H1 (cell line): ENCODE results near the gene SMIM20. TPM values are rescaled to one million over a fixed set of nuclear protein-coding genes. Genes with fewer than 3 reads are reported as not detected.

Source experiments
- CTCF ChIA-PET: fragments of 300-600 bp; sonication (Branson Sonifier 250); formaldehyde crosslinking; loops from one replicate; lab custom pipeline; 2021; ENCODE audit not compliant: partially characterized antibody; lab: Charles Lee
- POLR2A ChIA-PET: fragments of 300-600 bp; sonication (Branson Sonifier 250); formaldehyde crosslinking; loops from one replicate; lab custom pipeline; 2021; ENCODE audit warnings: inconsistent platforms; ENCODE audit not compliant: partially characterized antibody; lab: Charles Lee
- DNase-seq, 2 experiments: peaks; one replicate each; pipeline versions ENCODE4 v3.0.0 to v3.0.0-alpha.2; 2010 to 2022; ENCODE audit warnings: low spot score in 2 of 2, low read depth in 1 of 2, mixed read lengths in 1 of 2
- FAIRE-seq: peaks from 2 replicates; lab custom pipeline; 2011; peaks lifted over from hg19 to GRCh38; lab: Jason Lieb, UNC
- H2AFZ ChIP-seq: 2 replicates; pipeline ENCODE4 v1.8.1; 2012; ENCODE audit warnings: low read length, inconsistent platforms
- H2AK5ac ChIP-seq: 2 replicates; pipeline ENCODE4 v1.6.1; 2013; ENCODE audit warnings: low read depth, low read length
- H2BK120ac ChIP-seq: replicated peaks from 2 replicates; pipeline ENCODE3; 2013; ENCODE audit warnings: low read depth, low read length, inconsistent platforms
- H2BK12ac ChIP-seq: 2 replicates; pipeline ENCODE4 v1.6.1; 2013; ENCODE audit warnings: low read depth, low read length
- H2BK15ac ChIP-seq: 2 replicates; pipeline ENCODE4 v1.6.1; 2013; ENCODE audit warnings: low read length
- H2BK20ac ChIP-seq: 2 replicates; pipeline ENCODE4 v1.6.1; 2013; ENCODE audit warnings: low read length
- H2BK5ac ChIP-seq: 2 replicates; pipeline ENCODE4 v1.6.1; 2013; ENCODE audit warnings: low read depth, low read length
- H3K14ac ChIP-seq: 2 replicates; pipeline ENCODE4 v1.6.1; 2013; ENCODE audit warnings: inconsistent platforms; ENCODE audit not compliant: insufficient read length
- H3K18ac ChIP-seq: 2 replicates; pipeline ENCODE4 v1.6.1; 2013; ENCODE audit warnings: low read length; ENCODE audit errors: extremely low read depth
- H3K23ac ChIP-seq: 2 replicates; pipeline ENCODE4 v1.6.1; 2013; ENCODE audit warnings: inconsistent platforms; ENCODE audit not compliant: insufficient read length
- H3K23me2 ChIP-seq: 2 replicates; pipeline ENCODE4 v1.6.1; 2013; ENCODE audit warnings: low read depth, low read length
- H3K27ac ChIP-seq: 2 replicates; pipeline ENCODE4 v1.6.1; 2011; ENCODE audit warnings: low read depth, low read length, inconsistent platforms
- H3K27me3 ChIP-seq, 4 experiments: replicated peaks in 1 of 4; 1 replicate in 1 of 4; 2 replicates in 3 of 4; pipeline versions ENCODE4 v1.6.1 to v1.8.1; 2011 to 2013; ENCODE audit warnings: low read length in 3 of 4, mild to moderate bottlenecking in 3 of 4, inconsistent platforms in 2 of 4, mixed read lengths in 2 of 4, moderate library complexity in 1 of 4; ENCODE audit not compliant: control insufficient read depth in 3 of 4, insufficient read depth in 3 of 4; ENCODE audit errors: extremely low read depth in 1 of 4
- H3K36me3 ChIP-seq, 4 experiments: 2 replicates each; pipeline versions ENCODE4 v1.6.1 to v1.8.1; 2011 to 2013; ENCODE audit warnings: mild to moderate bottlenecking in 4 of 4, low read length in 3 of 4, moderate library complexity in 2 of 4, control low read depth in 1 of 4, inconsistent platforms in 1 of 4; ENCODE audit not compliant: insufficient read depth in 4 of 4, control insufficient read depth in 2 of 4
- H3K4ac ChIP-seq: replicated peaks from 2 replicates; pipeline ENCODE3; 2013; ENCODE audit warnings: low read length, low read depth, mixed read lengths, inconsistent platforms; ENCODE audit not compliant: insufficient read length
- H3K4me1 ChIP-seq, 4 experiments: replicated peaks in 1 of 4; 1 replicate in 1 of 4; 2 replicates in 3 of 4; pipeline versions ENCODE4 v1.6.1 to v1.8.1; 2011 to 2013; ENCODE audit warnings: low read length in 3 of 4, inconsistent platforms in 2 of 4, mixed read lengths in 1 of 4; ENCODE audit not compliant: insufficient read depth in 4 of 4, control insufficient read depth in 3 of 4
- H3K4me2 ChIP-seq, 2 experiments: 2 replicates each; pipeline versions ENCODE4 v1.6.1 to v1.8.1; 2011 to 2013; ENCODE audit warnings: low read depth in 2 of 2, low read length in 2 of 2, control low read depth in 1 of 2, inconsistent platforms in 1 of 2, mild to moderate bottlenecking in 1 of 2; ENCODE audit not compliant: insufficient read depth in 1 of 2
- H3K4me3 ChIP-seq, 4 experiments: fragments of 200-600, 300-600 bp in 1 of 4; sonication (generic), shearing (Covaris generic), sonication (Bioruptor Twin) in 1 of 4; 2 replicates each; pipeline versions ENCODE4 v1.5.1 to v1.8.1; 2011 to 2016; ENCODE audit warnings: low read length in 4 of 4, low read depth in 3 of 4, control low read depth in 2 of 4, inconsistent platforms in 2 of 4, mild to moderate bottlenecking in 2 of 4, mixed read lengths in 1 of 4, moderate library complexity in 1 of 4; ENCODE audit not compliant: insufficient read depth in 2 of 4; ENCODE audit errors: extremely low read depth in 1 of 4
- H3K56ac ChIP-seq: replicated peaks from 2 replicates; pipeline ENCODE3; 2013; ENCODE audit warnings: low read depth, mild to moderate bottlenecking, mixed read lengths, low read length, inconsistent platforms; ENCODE audit not compliant: insufficient read length
- H3K79me1 ChIP-seq: 2 replicates; pipeline ENCODE4 v1.6.1; 2013; ENCODE audit warnings: low read depth, low read length, control low read depth
- H3K79me2 ChIP-seq, 2 experiments: 2 replicates each; pipeline versions ENCODE4 v1.6.1 to v1.8.1; 2012 to 2013; ENCODE audit warnings: low read length in 2 of 2, mild to moderate bottlenecking in 2 of 2, inconsistent platforms in 1 of 2; ENCODE audit not compliant: insufficient read depth in 2 of 2, control insufficient read depth in 1 of 2
- H3K9ac ChIP-seq, 4 experiments: replicated peaks in 1 of 4; 1 replicate in 1 of 4; 2 replicates in 3 of 4; pipeline versions ENCODE4 v1.6.1 to v1.8.1; 2011 to 2013; ENCODE audit warnings: low read depth in 3 of 4, low read length in 3 of 4, control low read depth in 2 of 4, mild to moderate bottlenecking in 2 of 4, moderate library complexity in 2 of 4, inconsistent platforms in 1 of 4; ENCODE audit errors: extremely low read depth in 1 of 4
- H3K9me3 ChIP-seq, 2 experiments: 2 replicates each; pipeline versions ENCODE4 v1.6.1 to v1.8.1; 2012 to 2013; ENCODE audit warnings: mild to moderate bottlenecking in 2 of 2, moderate library complexity in 2 of 2, control low read depth in 1 of 2, inconsistent platforms in 1 of 2, low read depth in 1 of 2, low read length in 1 of 2, mixed read lengths in 1 of 2; ENCODE audit not compliant: insufficient read depth in 2 of 2
- H4K20me1 ChIP-seq, 2 experiments: replicated peaks in 1 of 2; 2 replicates each; pipeline versions ENCODE3 to v1.8.1; 2011 to 2013; ENCODE audit warnings: inconsistent platforms in 2 of 2, low read length in 2 of 2, mild to moderate bottlenecking in 1 of 2; ENCODE audit not compliant: insufficient read depth in 2 of 2, control insufficient read depth in 1 of 2
- H4K5ac ChIP-seq: 2 replicates; pipeline ENCODE4 v1.6.1; 2013; ENCODE audit warnings: low read length, low read depth, mixed read lengths, inconsistent platforms; ENCODE audit not compliant: insufficient read length
- H4K8ac ChIP-seq: 2 replicates; pipeline ENCODE4 v1.8.0; 2013; ENCODE audit warnings: mild to moderate bottlenecking, moderate library complexity, low read length, inconsistent platforms; ENCODE audit not compliant: insufficient read depth; ENCODE audit errors: extremely low read depth
- H4K91ac ChIP-seq: replicated peaks from 2 replicates; pipeline ENCODE3; 2013; ENCODE audit warnings: low read length, mixed read lengths, inconsistent platforms; ENCODE audit not compliant: insufficient read length
- BRCA1 ChIP-seq: IDR thresholded peaks from 2 replicates; pipeline ENCODE4 v1.6.1; 2012; ENCODE audit warnings: low read depth, low read length, improper control_type of control experiment
- CEBPB ChIP-seq: IDR thresholded peaks from 2 replicates; pipeline ENCODE4 v1.6.1; 2012; ENCODE audit warnings: low read depth, low read length
- EZH2 ChIP-seq: fragments of 200-600 bp; sonication (generic); IDR thresholded peaks from 2 replicates; pipeline ENCODE4 v1.7.1; 2012; ENCODE audit warnings: low read depth, mild to moderate bottlenecking, moderate library complexity, low read length, inconsistent platforms; ENCODE audit not compliant: severe bottlenecking
- GABPA ChIP-seq: IDR thresholded peaks from 2 replicates; pipeline ENCODE4 v1.6.1; 2011; ENCODE audit warnings: mild to moderate bottlenecking, low read length, moderate library complexity, borderline replicate concordance; ENCODE audit not compliant: insufficient read depth
- GTF2F1 ChIP-seq: IDR thresholded peaks from 2 replicates; pipeline ENCODE4 v1.6.1; 2012; ENCODE audit warnings: low read depth, low read length, improper control_type of control experiment, borderline replicate concordance
- SRF ChIP-seq: IDR thresholded peaks from 2 replicates; pipeline ENCODE4 v1.6.1; 2011; ENCODE audit warnings: mild to moderate bottlenecking, low read depth, low read length, moderate library complexity
- SUZ12 ChIP-seq: fragments of 200-600 bp; sonication (generic); IDR thresholded peaks from 2 replicates; pipeline ENCODE4 v1.6.1; 2012; ENCODE audit warnings: mild to moderate bottlenecking, inconsistent platforms, low read length, moderate library complexity, mixed read lengths
- TAF1 ChIP-seq: IDR thresholded peaks from 2 replicates; pipeline ENCODE4 v1.6.1; 2011; ENCODE audit warnings: mild to moderate bottlenecking, low read depth, low read length
- WGBS, 2 experiments: shearing (Covaris generic) in 1 of 2; methylation state at CpG; one replicate each; pipeline versions ENCODE4 v1.1.6 to v1.1.7; 2013 to 2015; ENCODE audit warnings: low lambda C conversion rate in 2 of 2, mixed read lengths in 2 of 2, inconsistent platforms in 1 of 2, low coverage in 1 of 2, missing lambda C conversion rate in 1 of 2; ENCODE audit not compliant: insufficient replicate concordance in 2 of 2, insufficient coverage in 1 of 2, insufficient read length in 1 of 2; ENCODE audit errors: extremely low coverage in 1 of 2, missing lambda C conversion rate in 1 of 2; 5-methylcytosine and 5-hydroxymethylcytosine counted together
- polyA plus RNA-seq, 7 experiments: library from polyadenylated mRNA; depleted of rRNA in 3 of 7; stranded (reverse) in 5 of 7; unstranded in 2 of 7; fragments of >200 nt in 5 of 7; fragments of 200-250 nt in 2 of 7; gene quantifications; 1 replicate in 5 of 7; 2 replicates in 1 of 7; 4 replicates in 1 of 7; pipeline versions ENCODE4 v1.2.1 to v1.2.3, GENCODE V29; 2011 to 2013; ENCODE audit warnings: missing spikeins in 2 of 7, mixed read lengths in 2 of 7
- total RNA-seq: library from RNA; stranded (reverse); fragmentation: NEBNext Ultra II Directional; extraction: Animal tissue kit (Norgen Biotek cat#: 25700); gene quantifications from 2 replicates; pipeline ENCODE4 v1.2.1, GENCODE V29; 2021

The SMIM20 gene
- total and polyA plus RNA-seq, 2 of the 8 experiments (the other 6 are each of a cell fraction or from before 2014, with no cell fraction given): 21.9 to 36.9 TPM

- Histone ChIP-seq H3K27ac (no peak overlapping the region), H2BK15ac (no peak overlapping the region), H3K79me1 (peaks cover 5% of the 10 kb centered on the region; the same call in 1 of the 2 replicates), H3K18ac (no peak overlapping the region), H4K91ac (no peak overlapping the region), H2BK120ac (no peak overlapping the region), H3K14ac (no peak overlapping the region), H3K79me2 (no peaks in the 10 kb centered on the region; a peak in 1 of 4 replicates), H4K5ac (no peak overlapping the region), H3K4me3 (no peak overlapping the region), H2AFZ (no peak overlapping the region), H3K27me3 (no peaks in the 10 kb centered on the region), H4K20me1 (no peaks in the 10 kb centered on the region), H3K4me2 (no peak overlapping the region), H4K8ac (no peak overlapping the region), H2BK5ac (no peak overlapping the region), H3K36me3 (no peaks in the 10 kb centered on the region; a peak in 1 of 8 replicates), H2BK20ac (no peak overlapping the region), H2BK12ac (no peak overlapping the region), H3K4me1 (no peaks in the 10 kb centered on the region; a peak in 2 of 7 replicates), H3K56ac (no peak overlapping the region), H3K23me2 (no peaks in the 10 kb centered on the region), H3K23ac (no peak overlapping the region), H3K9me3 (no peaks in the 10 kb centered on the region; a peak in 1 of 4 replicates), H2AK5ac (no peak overlapping the region), H3K4ac (no peak overlapping the region), H3K9ac (no peak overlapping the region)
- TF ChIP-seq SUZ12 (no peak), CEBPB (no peak), GABPA (no peak), TAF1 (no peak), BRCA1 (no peak), EZH2 (no peak), SRF (no peak), GTF2F1 (no peak)
- FAIRE-seq (no peak), DNase-seq (no peak)
- CTCF ChIA-PET: interaction anchor here (1.1 kb wide), 1 partner anchor 25 kb away, joined by 3 read pairs; no protein-coding TSS in a partner anchor
- POLR2A ChIA-PET: interaction anchor here (0.6 to 1.2 kb wide), 2 partner anchors 8 to 9 kb away, joined by 3 read pairs; no protein-coding TSS in a partner anchor
- WGBS, 2 experiments: 89% methylated on average over 4 of the region's 4 CpGs; no CpG with 5 or more reads in 1 of the 2 experiments
Observed at GRCh38 chr4:25922812-25923369, 8.9 kb downstream of the SMIM20 start.
